Neuronal stem cell (in vitro differentiated cells): ENCODE results near the gene KCNA3.

Experiments
- DNase-seq: peaks from one replicate; pipeline ENCODE4 v3.0.0-alpha.2; 2013; ENCODE audit warnings: low spot score
- H2AFZ ChIP-seq: one replicate; pipeline ENCODE4 v1.6.1; 2013; ENCODE audit warnings: mild to moderate bottlenecking, low read length, inconsistent platforms
- H2AK5ac ChIP-seq: 2 replicates; pipeline ENCODE4 v1.6.1; 2013; ENCODE audit warnings: low read depth, mild to moderate bottlenecking, inconsistent platforms, low read length, moderate library complexity, mixed read lengths
- H2BK120ac ChIP-seq: 2 replicates; pipeline ENCODE4 v1.6.1; 2013; ENCODE audit warnings: low read depth, mild to moderate bottlenecking, inconsistent platforms, low read length, moderate library complexity, mixed read lengths
- H2BK12ac ChIP-seq: one replicate; pipeline ENCODE4 v1.6.1; 2013; ENCODE audit warnings: low read length, inconsistent platforms
- H2BK15ac ChIP-seq: 2 replicates; pipeline ENCODE4 v1.6.1; 2013; ENCODE audit warnings: mild to moderate bottlenecking, low read length, inconsistent platforms, mixed read lengths
- H2BK5ac ChIP-seq: one replicate; pipeline ENCODE4 v1.6.1; 2013; ENCODE audit warnings: inconsistent platforms, mild to moderate bottlenecking, low read length, moderate library complexity
- H3K14ac ChIP-seq: one replicate; pipeline ENCODE4 v1.6.1; 2013; ENCODE audit warnings: low read length, inconsistent platforms
- H3K18ac ChIP-seq: 2 replicates; pipeline ENCODE4 v1.6.1; 2013; ENCODE audit warnings: low read length, inconsistent platforms
- H3K23ac ChIP-seq: 2 replicates; pipeline ENCODE4 v1.6.1; 2013; ENCODE audit warnings: low read depth, mild to moderate bottlenecking, mixed read lengths, low read length, inconsistent platforms; ENCODE audit not compliant: poor library complexity
- H3K27ac ChIP-seq: replicated peaks from 3 replicates; pipeline ENCODE4 v1.5.1; 2013; ENCODE audit warnings: low read length, inconsistent platforms
- H3K27me3 ChIP-seq, 3 experiments: 2 replicates each; pipeline ENCODE4 v1.6.1; 2013; ENCODE audit warnings: low read length in 3 of 3, mild to moderate bottlenecking in 2 of 3, inconsistent platforms in 1 of 3, low read depth in 1 of 3, mixed read lengths in 1 of 3, moderate library complexity in 1 of 3; ENCODE audit not compliant: control insufficient read depth in 3 of 3, insufficient read depth in 3 of 3
- H3K36me3 ChIP-seq, 2 donors: replicated peaks in 1 of 2; 2 replicates each; pipeline ENCODE4 v1.6.1; 2013; ENCODE audit warnings: low read length in 2 of 2; ENCODE audit not compliant: control insufficient read depth in 2 of 2, insufficient read depth in 2 of 2
- H3K4ac ChIP-seq: 2 replicates; pipeline ENCODE4 v1.6.1; 2013; ENCODE audit warnings: inconsistent platforms, mild to moderate bottlenecking, low read length, moderate library complexity
- H3K4me1 ChIP-seq, 2 donors: 1 replicate in 1 of 2; 2 replicates in 1 of 2; pipeline ENCODE4 v1.6.1; 2013; ENCODE audit warnings: low read length in 2 of 2, low read depth in 1 of 2; ENCODE audit not compliant: control insufficient read depth in 2 of 2, insufficient read depth in 1 of 2
- H3K4me2 ChIP-seq: one replicate; pipeline ENCODE4 v1.6.1; 2013; ENCODE audit warnings: mild to moderate bottlenecking, low read length, inconsistent platforms; ENCODE audit not compliant: insufficient read depth, poor library complexity, severe bottlenecking
- H3K4me3 ChIP-seq, 2 donors: 2 replicates each; pipeline ENCODE4 v1.5.1; 2013; ENCODE audit warnings: low read length in 2 of 2, mild to moderate bottlenecking in 2 of 2, inconsistent platforms in 1 of 2, moderate library complexity in 1 of 2
- H3K79me1 ChIP-seq: one replicate; pipeline ENCODE4 v1.6.1; 2013; ENCODE audit warnings: low read depth, mild to moderate bottlenecking, inconsistent platforms, low read length, moderate library complexity
- H3K9ac ChIP-seq: one replicate; pipeline ENCODE4 v1.6.1; 2013; ENCODE audit warnings: mild to moderate bottlenecking, low read depth, low read length, inconsistent platforms; ENCODE audit not compliant: poor library complexity
- H3K9me3 ChIP-seq, 2 donors: replicated peaks in 1 of 2; 2 replicates each; pipeline versions ENCODE3 to v1.6.1; 2013; ENCODE audit warnings: low read length in 2 of 2, mild to moderate bottlenecking in 2 of 2, inconsistent platforms in 1 of 2, low read depth in 1 of 2, mixed read lengths in 1 of 2, moderate library complexity in 1 of 2; ENCODE audit not compliant: control insufficient read depth in 2 of 2, insufficient read depth in 1 of 2
- H4K8ac ChIP-seq: one replicate; pipeline ENCODE4 v1.6.1; 2013; ENCODE audit warnings: low read depth, mild to moderate bottlenecking, inconsistent platforms, low read length, moderate library complexity
- H4K91ac ChIP-seq: one replicate; pipeline ENCODE4 v1.6.1; 2013; ENCODE audit warnings: low read length, low read depth, mild to moderate bottlenecking, inconsistent platforms; ENCODE audit not compliant: poor library complexity
- whole genome bisulfite sequencing, 2 donors: extraction: QIAGEN DNeasy Blood & Tissue Kit; methylation state at CpG; one replicate each; pipeline ENCODE4 v1.1.7; 2013; ENCODE audit warnings: missing lambda C conversion rate in 2 of 2, mixed read lengths in 1 of 2; ENCODE audit not compliant: insufficient read length in 2 of 2, insufficient replicate concordance in 1 of 2; ENCODE audit errors: extremely low coverage in 2 of 2; 5-methylcytosine and 5-hydroxymethylcytosine counted together

KCNA3 gene

DNA sequence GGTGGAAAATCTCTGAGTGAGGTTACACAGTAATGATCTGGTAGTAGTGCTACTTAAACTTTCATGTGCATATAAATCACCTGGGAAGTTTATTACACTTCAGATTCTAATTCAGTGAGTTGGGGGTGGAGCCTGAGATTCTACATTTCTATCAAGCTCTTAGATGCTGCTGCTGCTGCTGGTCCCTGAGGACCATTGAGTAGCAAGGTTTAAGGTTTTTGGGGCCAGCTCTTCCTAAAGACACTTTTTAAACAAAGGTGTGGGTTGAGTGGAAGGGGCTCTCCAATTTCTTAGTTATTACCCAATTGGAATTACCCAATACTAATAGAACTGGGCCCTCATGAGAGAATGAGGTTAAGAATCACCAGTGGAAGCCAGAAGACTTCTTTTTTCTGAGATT is 29.5 kb downstream of the KCNA3 start:
- Histone ChIP-seq H3K4me1 (peaks cover 0 to 10% of the 10 kb centered on the region in 2 donors), H4K91ac (no peak overlapping the region), H3K36me3 (no peaks in the 10 kb centered on the region), H3K23ac (no peak overlapping the region), H2BK12ac (no peak overlapping the region), H3K4me2 (no peak overlapping the region), H2BK120ac (no peak overlapping the region), H2BK15ac (no peak overlapping the region), H3K79me1 (no peaks in the 10 kb centered on the region), H3K4ac (no peak overlapping the region), H3K18ac (no peak overlapping the region), H2AK5ac (no peak overlapping the region), H3K4me3 (no peak overlapping the region), H3K27me3 (no peaks in the 10 kb centered on the region), H2AFZ (peak overlapping the region; percentile 10), H3K9ac (no peak overlapping the region), H4K8ac (no peak overlapping the region), H3K9me3 (no peaks in the 10 kb centered on the region), H2BK5ac (no peak overlapping the region), H3K14ac (no peak overlapping the region), H3K27ac (no peak overlapping the region)
- no peak for DNase-seq

DNA sequence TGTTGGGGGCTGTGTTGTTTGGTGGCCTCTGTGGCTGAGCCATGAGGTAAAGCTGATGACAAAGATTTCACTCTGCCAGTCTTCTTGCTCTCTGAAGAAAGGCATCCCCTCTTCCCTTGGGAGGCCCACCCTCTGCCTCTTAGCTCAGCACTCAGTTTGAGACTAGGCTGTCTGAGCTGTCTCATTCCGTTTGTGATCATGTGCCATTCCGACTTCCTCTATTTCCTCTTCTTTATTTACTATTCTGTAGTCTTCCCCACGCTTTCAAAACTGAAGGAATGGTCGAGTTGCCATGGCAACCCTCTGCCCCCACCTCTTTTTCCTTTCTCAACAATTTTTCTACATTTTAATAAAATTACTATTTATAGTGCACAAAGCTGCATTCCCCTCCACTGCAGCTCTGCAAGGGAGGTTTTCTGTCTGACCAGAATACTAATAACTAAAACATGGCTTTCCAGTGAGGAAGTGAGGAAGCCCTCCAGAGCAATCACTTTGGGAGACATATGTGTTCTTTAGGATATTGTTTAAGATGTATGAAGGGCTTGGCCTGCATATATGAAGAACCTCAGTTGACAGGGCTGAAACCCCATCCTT is 30.8 kb downstream of the KCNA3 start:
- no peaks in the 10 kb centered on the region for H3K36me3 ChIP-seq
- no peak overlapping the region for H3K18ac ChIP-seq
- no peak overlapping the region for H2BK5ac ChIP-seq
- H4K91ac ChIP-seq: no peak overlapping the region
- no peaks in the 10 kb centered on the region for H3K79me1 ChIP-seq
- H3K9ac ChIP-seq: no peak overlapping the region
- no CpG with 5 or more reads among the region's 4 CpGs for WGBS, 2 donors
- H2AK5ac ChIP-seq: no peak overlapping the region
- no peak overlapping the region for H2BK15ac ChIP-seq
- H3K4me1 ChIP-seq: peaks cover 0 to 10% of the 10 kb centered on the region in 2 donors
- H3K27me3 ChIP-seq: no peaks in the 10 kb centered on the region
- H3K27ac ChIP-seq: no peak overlapping the region
- no peak overlapping the region for H3K4me3 ChIP-seq
- no peak overlapping the region for H4K8ac ChIP-seq
- H2BK12ac ChIP-seq: no peak overlapping the region
- no peak overlapping the region for H2BK120ac ChIP-seq
- no peak overlapping the region for H3K23ac ChIP-seq
- peak overlapping the region; percentile 77 for H2AFZ ChIP-seq
- H3K14ac ChIP-seq: no peak overlapping the region
- no peak overlapping the region for H3K4me2 ChIP-seq
- H3K4ac ChIP-seq: no peak overlapping the region
- H3K9me3 ChIP-seq: no peaks in the 10 kb centered on the region
- DNase-seq: no peak

- no peak overlapping the region for H3K27ac ChIP-seq
- no peaks in the 10 kb centered on the region for H3K27me3 ChIP-seq
- no peak overlapping the region for H2BK12ac ChIP-seq
- DNase-seq: no peak
- peaks cover 0 to 10% of the 10 kb centered on the region in 2 donors for H3K4me1 ChIP-seq
- no peak overlapping the region for H2BK5ac ChIP-seq
- no peaks in the 10 kb centered on the region for H3K36me3 ChIP-seq
- H3K4me3 ChIP-seq: no peak overlapping the region
- H3K14ac ChIP-seq: no peak overlapping the region
- no peak overlapping the region for H3K23ac ChIP-seq
- no peak overlapping the region for H2BK120ac ChIP-seq
- H3K9ac ChIP-seq: no peak overlapping the region
- no peaks in the 10 kb centered on the region for H3K79me1 ChIP-seq
- H2AFZ ChIP-seq: no peak overlapping the region
- no peak overlapping the region for H3K18ac ChIP-seq
- H3K9me3 ChIP-seq: no peaks in the 10 kb centered on the region
- no CpG with 5 or more reads among the region's 2 CpGs for WGBS, 2 donors
- no peak overlapping the region for H3K4ac ChIP-seq
- no peak overlapping the region for H2AK5ac ChIP-seq
- no peak overlapping the region for H4K8ac ChIP-seq
- H3K4me2 ChIP-seq: no peak overlapping the region
- H4K91ac ChIP-seq: no peak overlapping the region
- H2BK15ac ChIP-seq: no peak overlapping the region
These were observed 34.9 kb downstream of the KCNA3 start for GRCh38 chr1:110639724-110640386.

GRCh38 chr1:110638556-110638955 is 36.2 kb downstream of the KCNA3 start:
- Histone ChIP-seq H3K4me3 (no peak overlapping the region), H2BK15ac (no peak overlapping the region), H3K18ac (no peak overlapping the region), H3K14ac (no peak overlapping the region), H2AFZ (no peak overlapping the region), H3K79me1 (no peaks in the 10 kb centered on the region), H2BK120ac (no peak overlapping the region), H3K9ac (no peak overlapping the region), H3K27ac (no peak overlapping the region), H3K4me2 (no peak overlapping the region), H3K4ac (no peak overlapping the region), H3K27me3 (no peaks in the 10 kb centered on the region), H3K23ac (no peak overlapping the region), H2AK5ac (no peak overlapping the region), H4K8ac (no peak overlapping the region), H3K36me3 (no peaks in the 10 kb centered on the region), H4K91ac (no peak overlapping the region), H2BK5ac (no peak overlapping the region), H2BK12ac (no peak overlapping the region), H3K9me3 (no peaks in the 10 kb centered on the region), H3K4me1 (peaks cover 0 to 4% of the 10 kb centered on the region in 2 donors)
- DNase-seq: no peak
- no CpG with 5 or more reads among the region's 6 CpGs for WGBS, 2 donors
